ENCODE results near the gene TRPM2. TPM values are rescaled to one million over a fixed set of nuclear protein-coding genes. Genes with fewer than 3 reads are reported as not detected.

TRPM2 gene
- total RNA-seq, 1 experiment from 2014 or later = not detected

DNA sequence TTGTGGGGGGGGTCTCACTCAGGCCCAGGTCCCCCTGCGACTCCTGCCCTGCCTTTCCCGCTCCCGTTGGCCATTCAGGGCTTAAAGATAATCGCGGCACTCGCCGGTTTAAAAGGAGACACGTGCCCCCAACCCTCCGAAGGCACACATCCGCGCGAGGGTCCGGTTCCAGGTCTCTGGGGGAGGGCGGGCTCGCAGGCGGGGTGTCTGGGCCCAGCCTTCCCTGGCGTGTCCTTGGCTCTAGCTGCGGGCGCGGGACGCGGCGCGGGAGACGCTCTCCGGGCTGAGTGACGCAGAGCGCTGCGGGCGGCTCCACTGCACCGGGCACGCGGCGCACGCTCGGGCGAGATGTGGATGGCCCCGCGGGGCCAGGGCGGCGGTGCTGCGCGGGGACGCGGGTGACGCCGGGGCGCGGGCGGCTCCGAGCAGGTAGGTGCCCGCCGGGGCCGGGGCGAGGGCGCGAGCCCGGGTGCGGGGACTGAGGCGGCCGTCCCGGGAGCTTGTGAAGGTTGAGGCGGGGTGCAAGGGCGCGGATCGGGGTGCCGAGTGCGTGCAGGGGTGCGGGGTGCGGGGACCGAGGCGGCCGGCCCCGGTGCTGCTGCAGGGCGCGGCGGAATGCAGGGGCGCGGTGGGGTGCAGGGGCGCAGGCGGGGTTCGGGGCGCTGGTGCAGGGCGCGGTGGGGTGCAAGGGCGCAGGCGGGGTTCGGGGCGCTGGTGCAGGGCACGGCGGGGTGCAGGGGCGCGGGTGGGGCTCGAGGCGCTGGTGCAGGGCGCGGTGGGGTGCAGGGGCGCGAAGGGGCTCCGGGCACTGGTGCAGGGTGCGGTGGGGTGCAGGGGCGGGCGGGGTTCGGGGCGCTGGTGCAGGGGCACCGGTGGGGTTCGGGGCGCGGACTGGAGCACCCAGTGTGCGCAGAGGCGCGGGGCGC, 3.3 kb upstream of the TRPM2 start:
- CTCF ChIA-PET = no interaction called here
- Histone ChIP-seq H3K36me3 (ENCODE audit: low read depth) (no peaks in the 10 kb centered on the region), H3K9me3 (ENCODE audit: insufficient read depth, low read depth) (no peaks in the 10 kb centered on the region), H4K20me1 (ENCODE audit: insufficient read depth) (no peaks in the 10 kb centered on the region), H3K79me2 (ENCODE audit: low read depth) (no peaks in the 10 kb centered on the region), H3K4me2 (no peak overlapping the region), H3K27me3 (ENCODE audit: insufficient read depth, low read depth) (peaks cover 21% of the 10 kb centered on the region), H2AFZ (no peak overlapping the region), H3K27ac (no peak overlapping the region), H3K9me2 (ENCODE audit: insufficient read depth) (no peaks in the 10 kb centered on the region), H3K4me3 (no peak overlapping the region), H3F3A (ENCODE audit: insufficient read depth, low read depth) (no peaks in the 10 kb centered on the region), H3K4me1 (replicated peaks; ENCODE audit: insufficient read depth) (no peaks in the 10 kb centered on the region)
- no TSS peak for BruUV-seq (replicated peaks)
- DNase-seq = no peak
- TF ChIP-seq, protein P1, sequence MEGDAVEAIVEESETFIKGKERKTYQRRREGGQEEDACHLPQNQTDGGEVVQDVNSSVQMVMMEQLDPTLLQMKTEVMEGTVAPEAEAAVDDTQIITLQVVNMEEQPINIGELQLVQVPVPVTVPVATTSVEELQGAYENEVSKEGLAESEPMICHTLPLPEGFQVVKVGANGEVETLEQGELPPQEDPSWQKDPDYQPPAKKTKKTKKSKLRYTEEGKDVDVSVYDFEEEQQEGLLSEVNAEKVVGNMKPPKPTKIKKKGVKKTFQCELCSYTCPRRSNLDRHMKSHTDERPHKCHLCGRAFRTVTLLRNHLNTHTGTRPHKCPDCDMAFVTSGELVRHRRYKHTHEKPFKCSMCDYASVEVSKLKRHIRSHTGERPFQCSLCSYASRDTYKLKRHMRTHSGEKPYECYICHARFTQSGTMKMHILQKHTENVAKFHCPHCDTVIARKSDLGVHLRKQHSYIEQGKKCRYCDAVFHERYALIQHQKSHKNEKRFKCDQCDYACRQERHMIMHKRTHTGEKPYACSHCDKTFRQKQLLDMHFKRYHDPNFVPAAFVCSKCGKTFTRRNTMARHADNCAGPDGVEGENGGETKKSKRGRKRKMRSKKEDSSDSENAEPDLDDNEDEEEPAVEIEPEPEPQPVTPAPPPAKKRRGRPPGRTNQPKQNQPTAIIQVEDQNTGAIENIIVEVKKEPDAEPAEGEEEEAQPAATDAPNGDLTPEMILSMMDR (conservative IDR thresholded peaks at IDR 0.05) = no peak
- no peak for TF ChIP-seq EZH2 (IDR thresholded peaks at IDR 0.05; ENCODE audit: low read depth)
- intact Hi-C loops (cut with micrococcal nuclease; ENCODE audit: unreplicated experiment) = no loop called here
- POLR2A ChIA-PET (ENCODE audit: unreplicated experiment) = no interaction called here

DNA sequence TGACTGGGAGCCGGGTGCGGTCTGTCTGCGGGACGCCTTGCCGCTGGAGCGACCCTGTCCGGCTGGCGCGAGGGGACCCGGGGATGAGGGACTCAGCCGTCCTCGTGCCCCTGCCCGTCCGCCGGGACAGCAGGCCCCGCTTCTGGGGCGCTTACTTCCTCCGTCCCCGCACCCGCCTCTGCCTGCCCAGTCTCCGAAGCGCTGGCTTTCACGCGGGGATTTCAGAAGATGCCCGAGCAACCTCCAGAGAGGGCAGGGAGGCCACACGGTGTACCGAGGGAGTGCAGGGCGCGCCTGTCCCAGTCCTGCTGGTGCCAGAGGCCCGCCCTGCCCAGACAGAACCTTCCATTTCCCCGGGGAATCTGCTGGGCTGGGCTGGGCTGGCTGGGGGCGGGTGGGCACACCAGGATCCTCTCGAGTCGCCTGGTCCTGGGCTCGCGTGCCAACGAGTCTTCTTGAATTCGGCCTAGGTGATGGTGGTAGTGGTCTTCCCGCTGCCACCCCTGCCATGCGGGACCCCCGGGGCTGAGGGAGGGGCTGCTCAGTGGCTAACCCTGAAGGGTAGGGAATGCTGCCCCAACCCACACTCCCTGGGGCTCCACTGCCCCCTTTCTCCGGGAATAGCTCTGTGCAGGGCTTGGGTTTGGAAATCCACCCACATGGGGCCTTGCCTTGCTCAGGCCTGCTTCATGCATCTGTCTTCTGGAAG, 2.5 kb upstream of the TRPM2 start:
- no peak for DNase-seq
- ChIA-PET CTCF (no interaction called here), POLR2A (ENCODE audit: unreplicated experiment) (no interaction called here)
- H3K4me2 ChIP-seq = no peak overlapping the region
- H4K20me1 ChIP-seq (ENCODE audit: insufficient read depth) = no peaks in the 10 kb centered on the region
- H3K9me2 ChIP-seq (ENCODE audit: insufficient read depth) = no peaks in the 10 kb centered on the region
- no peaks in the 10 kb centered on the region for H3K9me3 ChIP-seq (ENCODE audit: insufficient read depth, low read depth)
- H3K27ac ChIP-seq = no peak overlapping the region
- no peak overlapping the region for H3K4me3 ChIP-seq
- H3K4me1 ChIP-seq (replicated peaks; ENCODE audit: insufficient read depth) = no peaks in the 10 kb centered on the region
- no peak overlapping the region for H2AFZ ChIP-seq
- H3K79me2 ChIP-seq (ENCODE audit: low read depth) = no peaks in the 10 kb centered on the region
- TF ChIP-seq, protein P1 (conservative IDR thresholded peaks at IDR 0.05) = no peak
- no peak for TF ChIP-seq EZH2 (IDR thresholded peaks at IDR 0.05; ENCODE audit: low read depth)
- H3F3A ChIP-seq (ENCODE audit: insufficient read depth, low read depth) = no peaks in the 10 kb centered on the region
- intact Hi-C loops (cut with micrococcal nuclease; ENCODE audit: unreplicated experiment) = no loop called here
- no peaks in the 10 kb centered on the region for H3K36me3 ChIP-seq (ENCODE audit: low read depth)
- BruUV-seq (replicated peaks) = no TSS peak
- H3K27me3 ChIP-seq (ENCODE audit: insufficient read depth, low read depth) = peaks cover 23% of the 10 kb centered on the region

DNA sequence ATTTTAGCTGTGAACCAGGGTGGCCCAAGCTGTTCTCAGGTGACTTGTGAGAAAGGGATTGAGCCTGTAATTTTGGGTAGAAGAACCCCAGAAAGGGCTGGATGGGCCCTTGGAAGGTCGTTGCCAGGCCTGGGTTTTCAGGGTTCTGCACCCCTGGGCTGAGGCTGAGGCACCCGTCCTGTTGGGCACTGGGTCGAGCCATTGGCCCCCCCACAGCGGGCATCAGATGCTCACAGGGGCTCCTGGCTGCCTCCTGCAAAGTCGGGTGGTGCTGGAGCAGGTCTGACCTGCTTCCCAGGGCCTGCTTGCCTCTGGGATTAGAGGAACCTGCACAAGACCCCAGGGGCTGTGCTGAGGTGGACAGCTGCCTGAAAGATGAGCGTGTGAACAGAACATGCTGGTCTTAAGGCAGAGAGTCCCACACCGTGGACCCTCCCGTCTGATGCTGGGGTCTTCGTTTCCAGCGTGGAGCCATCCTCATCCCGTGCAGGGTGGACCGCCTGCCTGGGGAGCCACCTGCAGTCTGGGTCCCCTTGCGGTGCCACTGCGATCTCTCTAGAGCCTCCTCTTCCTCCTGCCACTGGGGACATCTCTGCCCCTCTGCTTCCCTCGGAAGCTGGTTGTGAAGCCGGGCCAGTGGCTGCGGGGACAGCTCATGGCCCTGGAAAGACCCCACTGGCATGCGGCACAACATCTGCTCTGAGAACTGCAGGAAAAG, 1.7 kb upstream of the TRPM2 start:
- Histone ChIP-seq H2AFZ (no peak overlapping the region), H3F3A (ENCODE audit: insufficient read depth, low read depth) (no peaks in the 10 kb centered on the region), H3K9me3 (ENCODE audit: insufficient read depth, low read depth) (no peaks in the 10 kb centered on the region), H3K27ac (no peak overlapping the region), H4K20me1 (ENCODE audit: insufficient read depth) (no peaks in the 10 kb centered on the region), H3K79me2 (ENCODE audit: low read depth) (no peaks in the 10 kb centered on the region), H3K4me1 (replicated peaks; ENCODE audit: insufficient read depth) (no peaks in the 10 kb centered on the region), H3K27me3 (ENCODE audit: insufficient read depth, low read depth) (peaks cover 24% of the 10 kb centered on the region), H3K36me3 (ENCODE audit: low read depth) (no peaks in the 10 kb centered on the region), H3K4me3 (no peak overlapping the region), H3K4me2 (no peak overlapping the region), H3K9me2 (ENCODE audit: insufficient read depth) (no peaks in the 10 kb centered on the region)
- ChIA-PET CTCF (no interaction called here), POLR2A (ENCODE audit: unreplicated experiment) (no interaction called here)
- no TSS peak for BruUV-seq (replicated peaks)
- TF ChIP-seq EZH2 (IDR thresholded peaks at IDR 0.05; ENCODE audit: low read depth) = no peak
- TF ChIP-seq, protein P1 (conservative IDR thresholded peaks at IDR 0.05) = no peak
- no peak for DNase-seq
- intact Hi-C loops (cut with micrococcal nuclease; ENCODE audit: unreplicated experiment) = no loop called here
